Transverse colon (tissue), 4 donors: ENCODE results near the gene MDGA2.

Experiments
- CTCF ChIP-seq, 5 experiments: fragments of 200-600 bp in 3 of 5; fragments of 450-650 bp in 2 of 5; sonication (generic) in 3 of 5; IDR thresholded peaks; 1 replicate in 2 of 5; 2 replicates in 3 of 5; pipeline ENCODE4 v1.5.1; 2016 to 2017; ENCODE audit warnings: antibody characterized with exemption in 5 of 5, inconsistent platforms in 3 of 5, mild to moderate bottlenecking in 2 of 5, moderate library complexity in 1 of 5
- POLR2A ChIP-seq: fragments of 450-650 bp; IDR thresholded peaks from one replicate; pipeline ENCODE4 v1.6.1; 2016; ENCODE audit warnings: antibody characterized with exemption, mild to moderate bottlenecking, moderate library complexity
- POLR2AphosphoS5 ChIP-seq, 3 donors: sonication (generic); formaldehyde crosslinking; IDR thresholded peaks; one replicate each; pipeline ENCODE4 v1.6.1; 2016; ENCODE audit warnings: antibody characterized with exemption in 3 of 3

- TF ChIP-seq CTCF (IDR thresholded peaks at IDR 0.05) (no peak), POLR2AphosphoS5 (IDR thresholded peaks at IDR 0.05) (no peak), POLR2A (no peak)
These were observed 263.9 kb downstream of the MDGA2 start for GRCh38 chr14:47411523-47411922.
